PC-3 (cell line): ENCODE data around the gene CSNK2A1. TPM values are rescaled to one million over a fixed set of nuclear protein-coding genes. Genes with fewer than 3 reads are reported as not detected.

ENCODE experiments used
- ATAC-seq: fragments of 200-7000 bp; cut with Tn5 transposase; 2 replicates; pipeline ENCODE4 v1.9.1; 2020; ENCODE audit warnings: mild to moderate bottlenecking, moderate library complexity
- BruUV-seq: library from RNA; stranded (reverse); fragments of 400-500 nt; replicated peaks from 2 replicates; lab custom pipeline; 2021; lab: Mats Ljungman, UMichigan
- CTCF ChIA-PET: fragments of 300-600 bp; sonication (Branson Sonifier 250); formaldehyde crosslinking; loops from one replicate; lab custom pipeline; 2022; ENCODE audit warnings: antibody characterized with exemption; lab: Charles Lee
- POLR2A ChIA-PET: fragments of 300-600 bp; sonication (Branson Sonifier 250); formaldehyde crosslinking; loops from one replicate; lab custom pipeline; 2022; ENCODE audit warnings: antibody characterized with exemption; ENCODE audit not compliant: unreplicated experiment; lab: Charles Lee
- DNase-seq: peaks from one replicate; pipeline ENCODE4 v3.0.0-alpha.2; 2015
- H2AFZ ChIP-seq: fragments of 300-600 bp; sonication (generic); 2 replicates; pipeline ENCODE4 v1.6.0; 2016; ENCODE audit warnings: antibody characterized with exemption, low read length
- H3F3A ChIP-seq: fragments of 300-600 bp; sonication (generic); one replicate; pipeline ENCODE4 v1.6.0; 2017; ENCODE audit warnings: antibody characterized with exemption, low read length, control low read depth, mild to moderate bottlenecking; ENCODE audit not compliant: unreplicated experiment
- H3K27ac ChIP-seq: fragments of 300-600 bp; sonication (generic); 2 replicates; pipeline ENCODE4 v1.5.1; 2016; ENCODE audit warnings: mild to moderate bottlenecking, low read length
- H3K27me3 ChIP-seq: fragments of 300-600 bp; sonication (generic); 2 replicates; pipeline ENCODE4 v1.6.1; 2016; ENCODE audit warnings: low read length, mixed read lengths
- H3K36me3 ChIP-seq: fragments of 300-600 bp; sonication (generic); 2 replicates; pipeline ENCODE4 v1.6.1; 2016; ENCODE audit warnings: low read depth, mixed run types, low read length, mixed read lengths
- H3K4me1 ChIP-seq: fragments of 300-600 bp; sonication (generic); 2 replicates; pipeline ENCODE4 v1.5.1; 2016; ENCODE audit warnings: low read length; ENCODE audit not compliant: insufficient read depth
- H3K4me2 ChIP-seq: fragments of 300-600 bp; sonication (generic); 2 replicates; pipeline ENCODE4 v1.6.0; 2016; ENCODE audit warnings: low read length
- H3K4me3 ChIP-seq: fragments of 300-600 bp; sonication (generic); 2 replicates; pipeline ENCODE4 v1.5.1; 2016; ENCODE audit warnings: mild to moderate bottlenecking, low read length, mixed read lengths
- H3K79me2 ChIP-seq: fragments of 300-600 bp; sonication (generic); 2 replicates; pipeline ENCODE4 v1.6.1; 2017; ENCODE audit warnings: low read length, mixed read lengths
- H3K9ac ChIP-seq: fragments of 300-600 bp; sonication (generic); 2 replicates; pipeline ENCODE4 v1.6.0; 2016; ENCODE audit warnings: mild to moderate bottlenecking, low read length
- H3K9me2 ChIP-seq: fragments of 300-600 bp; sonication (generic); replicated peaks from 2 replicates; pipeline ENCODE4 v1.6.1; 2016; ENCODE audit warnings: mixed run types, low read length, mixed read lengths
- H3K9me3 ChIP-seq: fragments of 300-600 bp; sonication (generic); 2 replicates; pipeline ENCODE4 v1.6.1; 2016; ENCODE audit warnings: low read length, mixed read lengths
- H4K20me1 ChIP-seq: fragments of 300-600 bp; sonication (generic); 2 replicates; pipeline ENCODE4 v1.6.1; 2016; ENCODE audit warnings: low read length, mixed read lengths
- EZH2 ChIP-seq: fragments of 300-600 bp; sonication (generic); IDR thresholded peaks from one replicate; pipeline ENCODE4 v1.6.1; 2017; ENCODE audit warnings: antibody characterized with exemption, mild to moderate bottlenecking, low read length; ENCODE audit not compliant: unreplicated experiment
- EZH2phosphoT487 ChIP-seq: fragments of 300-600 bp; sonication (generic); IDR thresholded peaks from 2 replicates; pipeline ENCODE4 v1.6.1; 2018; ENCODE audit warnings: mild to moderate bottlenecking, antibody characterized with exemption, low read length, borderline replicate concordance
- intact Hi-C: fragments of 100-400 bp; cut with micrococcal nuclease; formaldehyde crosslinking; loops from 2 replicates; pipeline ENCODE4 v1.9.0; 2023
- total RNA-seq: library from RNA; depleted of rRNA; stranded (reverse); fragments of >200 nt; gene quantifications from 2 replicates; pipeline ENCODE4 v1.2.3, GENCODE V29; 2014
- TF ChIP-seq, protein P1 (sequence below): fragments of 300-600 bp; sonication (generic); conservative IDR thresholded peaks from 2 replicates; pipeline ENCODE4 v1.5.1; 2017; ENCODE audit warnings: antibody characterized with exemption, low read depth, mild to moderate bottlenecking, low read length

Gene CSNK2A1
- total RNA-seq, 1 experiment from 2014 or later: 161 TPM

DNA sequence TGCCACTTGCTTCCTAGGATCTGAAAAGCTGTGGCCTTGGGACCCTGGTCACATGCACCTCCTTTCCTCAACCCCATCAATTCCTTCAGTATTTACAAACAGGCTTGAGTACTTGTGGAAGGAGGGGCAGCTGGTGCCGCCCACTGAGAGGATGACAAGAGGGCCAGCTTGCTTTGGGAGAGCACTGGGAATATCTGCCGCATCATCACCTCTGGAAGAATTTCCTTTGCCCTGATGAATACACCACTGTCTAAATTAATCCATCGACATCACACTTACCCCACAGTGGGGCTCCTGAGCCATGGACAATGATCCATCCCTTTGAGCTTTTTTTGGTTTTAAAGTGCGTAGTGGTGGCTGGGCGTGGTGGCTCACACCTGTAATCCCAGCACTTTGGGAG is 107.1 kb downstream of the CSNK2A1 start:
- DNase-seq (no peak), ATAC-seq (no peak)
- TSS peak; percentile 14 for BruUV-seq
- no peaks in the 10 kb centered on the region for H3K9me3 ChIP-seq
- no peak overlapping the region for H3K27ac ChIP-seq
- ChIA-PET POLR2A (no interaction called here), CTCF (no interaction called here)
- intact Hi-C loops: loop anchor here (1.0 kb wide), 1 partner anchor 82 kb away; no protein-coding TSS in a partner anchor
- no peak overlapping the region for H3K4me3 ChIP-seq
- TF ChIP-seq EZH2 (no peak), EZH2phosphoT487 (no peak)
- TF ChIP-seq, protein P1, sequence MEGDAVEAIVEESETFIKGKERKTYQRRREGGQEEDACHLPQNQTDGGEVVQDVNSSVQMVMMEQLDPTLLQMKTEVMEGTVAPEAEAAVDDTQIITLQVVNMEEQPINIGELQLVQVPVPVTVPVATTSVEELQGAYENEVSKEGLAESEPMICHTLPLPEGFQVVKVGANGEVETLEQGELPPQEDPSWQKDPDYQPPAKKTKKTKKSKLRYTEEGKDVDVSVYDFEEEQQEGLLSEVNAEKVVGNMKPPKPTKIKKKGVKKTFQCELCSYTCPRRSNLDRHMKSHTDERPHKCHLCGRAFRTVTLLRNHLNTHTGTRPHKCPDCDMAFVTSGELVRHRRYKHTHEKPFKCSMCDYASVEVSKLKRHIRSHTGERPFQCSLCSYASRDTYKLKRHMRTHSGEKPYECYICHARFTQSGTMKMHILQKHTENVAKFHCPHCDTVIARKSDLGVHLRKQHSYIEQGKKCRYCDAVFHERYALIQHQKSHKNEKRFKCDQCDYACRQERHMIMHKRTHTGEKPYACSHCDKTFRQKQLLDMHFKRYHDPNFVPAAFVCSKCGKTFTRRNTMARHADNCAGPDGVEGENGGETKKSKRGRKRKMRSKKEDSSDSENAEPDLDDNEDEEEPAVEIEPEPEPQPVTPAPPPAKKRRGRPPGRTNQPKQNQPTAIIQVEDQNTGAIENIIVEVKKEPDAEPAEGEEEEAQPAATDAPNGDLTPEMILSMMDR: no peak
- H3K4me1 ChIP-seq: no peaks in the 10 kb centered on the region
- H4K20me1 ChIP-seq: no peaks in the 10 kb centered on the region
- no peaks in the 10 kb centered on the region for H3K79me2 ChIP-seq
- no peaks in the 10 kb centered on the region for H3K9me2 ChIP-seq
- no peaks in the 10 kb centered on the region for H3F3A ChIP-seq
- peaks cover 42% of the 10 kb centered on the region for H3K36me3 ChIP-seq
- H3K4me2 ChIP-seq: no peak overlapping the region
- no peak overlapping the region for H3K9ac ChIP-seq
- no peak overlapping the region for H2AFZ ChIP-seq
- no peaks in the 10 kb centered on the region for H3K27me3 ChIP-seq

DNA sequence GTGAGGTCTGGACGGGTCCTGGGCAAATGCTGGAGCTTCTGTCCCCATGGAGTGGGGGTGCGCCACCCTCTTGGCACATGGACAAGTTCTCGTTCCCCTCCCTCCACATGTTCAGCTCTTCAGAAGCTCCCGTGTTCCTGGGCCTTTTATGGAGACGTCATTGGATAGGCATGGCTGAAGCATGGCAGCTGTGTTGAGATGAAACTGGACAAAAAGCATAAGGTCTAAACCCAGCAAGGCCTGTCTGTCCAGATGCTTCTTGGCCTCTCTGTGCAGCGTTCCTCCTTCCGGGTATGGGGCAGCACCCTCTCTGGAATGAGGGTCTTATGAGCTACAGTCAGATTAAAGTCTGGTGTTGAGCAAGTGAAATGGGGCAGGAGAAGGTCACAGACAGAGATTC is 108.0 kb downstream of the CSNK2A1 start:
- Histone ChIP-seq H3K79me2 (no peaks in the 10 kb centered on the region), H3K27ac (no peak overlapping the region), H3F3A (peaks cover 3% of the 10 kb centered on the region), H2AFZ (no peak overlapping the region), H3K4me2 (no peak overlapping the region), H3K9me3 (no peaks in the 10 kb centered on the region), H3K9ac (no peak overlapping the region), H3K36me3 (peaks cover 34% of the 10 kb centered on the region), H3K9me2 (no peaks in the 10 kb centered on the region), H3K4me3 (no peak overlapping the region), H4K20me1 (no peaks in the 10 kb centered on the region), H3K4me1 (no peaks in the 10 kb centered on the region), H3K27me3 (no peaks in the 10 kb centered on the region)
- TF ChIP-seq, protein P1: no peak
- TF ChIP-seq EZH2: no peak
- no peak for TF ChIP-seq EZH2phosphoT487
- ATAC-seq (no peak), DNase-seq (no peak)
- BruUV-seq: no TSS peak
- CTCF ChIA-PET: no interaction called here
- POLR2A ChIA-PET: no interaction called here
- intact Hi-C loops: no loop called here

DNA sequence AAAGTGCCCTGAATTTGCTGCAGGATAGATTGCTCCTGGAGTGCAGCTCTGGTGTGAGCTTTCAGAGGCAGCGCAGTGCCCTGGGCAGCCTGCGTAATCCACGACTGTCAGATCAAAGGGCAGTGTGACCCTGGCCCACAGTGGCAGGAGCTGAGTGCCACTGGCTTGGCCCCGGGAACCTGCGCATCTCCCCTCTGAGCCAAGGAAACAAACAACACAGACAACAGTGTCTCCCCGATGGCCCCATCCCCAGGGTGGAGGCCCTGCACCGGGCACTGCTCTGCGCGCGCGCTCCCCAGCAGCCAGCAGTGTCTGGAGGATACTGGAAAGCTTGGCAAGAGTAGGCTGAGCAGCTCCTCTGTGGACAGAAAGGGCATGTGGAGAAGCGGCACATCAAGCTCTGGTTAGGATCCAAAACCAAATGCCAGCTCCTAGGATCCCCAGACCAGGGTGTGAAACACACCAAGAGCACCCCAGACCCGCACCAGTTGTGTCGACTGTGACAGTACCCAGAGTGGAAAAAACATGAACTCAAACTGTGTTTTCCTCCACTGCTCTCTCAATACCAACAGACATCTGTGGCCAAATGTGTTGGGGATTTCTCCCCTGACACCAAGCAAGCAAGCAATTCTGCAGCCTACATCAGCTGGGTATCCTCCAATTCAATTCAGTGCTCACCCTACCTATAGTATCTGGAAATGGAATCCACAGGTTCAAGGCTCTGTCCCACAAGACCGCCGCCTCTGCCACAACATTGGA is 108.8 kb downstream of the CSNK2A1 start:
- TF ChIP-seq EZH2phosphoT487 (no peak), EZH2 (no peak)
- TF ChIP-seq, protein P1: no peak
- no peak for DNase-seq
- H4K20me1 ChIP-seq: no peaks in the 10 kb centered on the region
- intact Hi-C loops: no loop called here
- no TSS peak for BruUV-seq
- H3K27me3 ChIP-seq: no peaks in the 10 kb centered on the region
- H3K4me2 ChIP-seq: no peak overlapping the region
- H2AFZ ChIP-seq: no peak overlapping the region
- H3K9me2 ChIP-seq: no peaks in the 10 kb centered on the region
- H3K9ac ChIP-seq: no peak overlapping the region
- H3K9me3 ChIP-seq: no peaks in the 10 kb centered on the region
- ChIA-PET POLR2A (no interaction called here), CTCF (interaction anchor here (0.6 kb wide), 1 partner anchor 55 kb away, joined by 9 read pairs; the partner anchor contains the start of gene TRIB3)
- no peak overlapping the region for H3K27ac ChIP-seq
- no peaks in the 10 kb centered on the region for H3K79me2 ChIP-seq
- H3K4me3 ChIP-seq: no peak overlapping the region
- peaks cover 3% of the 10 kb centered on the region for H3F3A ChIP-seq
- H3K4me1 ChIP-seq: no peaks in the 10 kb centered on the region
- H3K36me3 ChIP-seq: peaks cover 27% of the 10 kb centered on the region
- ATAC-seq: no peak; the same call in 1 of the 2 replicates
